Caco-2 (cell line): ENCODE measurements around the gene BANK1. TPM values are rescaled to one million over a fixed set of nuclear protein-coding genes. Genes with fewer than 3 reads are reported as not detected.

ENCODE experiments used
- BruUV-seq: library from RNA; stranded (reverse); fragments of 400-500 nt; replicated peaks from 2 replicates; lab custom pipeline; 2021; lab: Mats Ljungman, UMichigan
- CTCF ChIA-PET: fragments of 300-600 bp; sonication (Branson Sonifier 250); formaldehyde crosslinking; loops from one replicate; lab custom pipeline; 2022; ENCODE audit warnings: antibody characterized with exemption; lab: Charles Lee
- POLR2A ChIA-PET: fragments of 300-600 bp; sonication (Branson Sonifier 250); formaldehyde crosslinking; loops from one replicate; lab custom pipeline; 2022; ENCODE audit warnings: antibody characterized with exemption; lab: Charles Lee
- DNase-seq, 2 experiments: peaks; one replicate each; pipeline versions ENCODE4 v3.0.0 to v3.0.0-alpha.2; 2020 to 2022
- H3K27me3 ChIP-seq: replicated peaks from 2 replicates; pipeline ENCODE4 v1.6.0; 2011; ENCODE audit warnings: low read length; ENCODE audit not compliant: control insufficient read depth, insufficient read depth
- H3K36me3 ChIP-seq: 2 replicates; pipeline ENCODE4 v1.5.1; 2011; ENCODE audit warnings: low read length; ENCODE audit not compliant: control insufficient read depth, insufficient read depth
- H3K4me1 ChIP-seq: fragments of 250-450 bp; sonication (Bioruptor Pico); 2 replicates; pipeline ENCODE4 v1.5.1; 2020; ENCODE audit warnings: mild to moderate bottlenecking
- H3K4me3 ChIP-seq: 2 replicates; pipeline ENCODE4 v1.5.1; 2011; ENCODE audit warnings: low read depth, mild to moderate bottlenecking, control low read depth, low read length
- H3K9me3 ChIP-seq: fragments of 250-450 bp; sonication (Bioruptor Pico); 2 replicates; pipeline ENCODE4 v1.5.1; 2020; ENCODE audit warnings: mild to moderate bottlenecking, moderate library complexity
- H3K27ac Mint-ChIP-seq: one replicate; pipeline ENCODE4 v1.8.0; 2022; ENCODE audit warnings: mixed read lengths; ENCODE audit not compliant: unreplicated experiment
- H3K27me3 Mint-ChIP-seq: one replicate; pipeline ENCODE4 v1.8.0; 2022; ENCODE audit warnings: mixed read lengths; ENCODE audit not compliant: insufficient read depth, unreplicated experiment
- H3K36me3 Mint-ChIP-seq: one replicate; pipeline ENCODE4 v1.8.0; 2022; ENCODE audit warnings: mild to moderate bottlenecking, mixed read lengths; ENCODE audit not compliant: insufficient read depth, unreplicated experiment
- H3K4me1 Mint-ChIP-seq: one replicate; pipeline ENCODE4 v1.8.0; 2022; ENCODE audit warnings: low read depth, mixed read lengths; ENCODE audit not compliant: unreplicated experiment
- H3K4me3 Mint-ChIP-seq: one replicate; pipeline ENCODE4 v1.8.0; 2022; ENCODE audit warnings: mild to moderate bottlenecking, moderate library complexity, mixed read lengths; ENCODE audit not compliant: unreplicated experiment
- H3K9me3 Mint-ChIP-seq: one replicate; pipeline ENCODE4 v1.8.0; 2022; ENCODE audit warnings: mixed read lengths; ENCODE audit not compliant: unreplicated experiment
- intact Hi-C: fragments of 100-400 bp; cut with micrococcal nuclease; formaldehyde crosslinking; loops from one replicate; pipeline ENCODE4 v1.10.0; 2022; ENCODE audit not compliant: unreplicated experiment
- total RNA-seq: library from RNA; stranded (reverse); gene quantifications from 2 replicates; pipeline ENCODE4 v1.2.3, GENCODE V29; 2022
- TF ChIP-seq, protein P1 (sequence below), 2 experiments: fragments of 200-600 bp in 1 of 2; IDR thresholded peaks; 1 replicate in 1 of 2; 2 replicates in 1 of 2; pipeline versions ENCODE4 v1.5.1 to v1.8.0; 2011 to 2022; ENCODE audit warnings: antibody characterized with exemption in 1 of 2, control low read depth in 1 of 2, inconsistent platforms in 1 of 2, low read depth in 1 of 2, low read length in 1 of 2, mild to moderate bottlenecking in 1 of 2, moderate library complexity in 1 of 2; ENCODE audit not compliant: insufficient read depth in 1 of 2, severe bottlenecking in 1 of 2, unreplicated experiment in 1 of 2

The BANK1 gene
- total RNA-seq, 1 experiment from 2014 or later, result 5.7 TPM

DNA sequence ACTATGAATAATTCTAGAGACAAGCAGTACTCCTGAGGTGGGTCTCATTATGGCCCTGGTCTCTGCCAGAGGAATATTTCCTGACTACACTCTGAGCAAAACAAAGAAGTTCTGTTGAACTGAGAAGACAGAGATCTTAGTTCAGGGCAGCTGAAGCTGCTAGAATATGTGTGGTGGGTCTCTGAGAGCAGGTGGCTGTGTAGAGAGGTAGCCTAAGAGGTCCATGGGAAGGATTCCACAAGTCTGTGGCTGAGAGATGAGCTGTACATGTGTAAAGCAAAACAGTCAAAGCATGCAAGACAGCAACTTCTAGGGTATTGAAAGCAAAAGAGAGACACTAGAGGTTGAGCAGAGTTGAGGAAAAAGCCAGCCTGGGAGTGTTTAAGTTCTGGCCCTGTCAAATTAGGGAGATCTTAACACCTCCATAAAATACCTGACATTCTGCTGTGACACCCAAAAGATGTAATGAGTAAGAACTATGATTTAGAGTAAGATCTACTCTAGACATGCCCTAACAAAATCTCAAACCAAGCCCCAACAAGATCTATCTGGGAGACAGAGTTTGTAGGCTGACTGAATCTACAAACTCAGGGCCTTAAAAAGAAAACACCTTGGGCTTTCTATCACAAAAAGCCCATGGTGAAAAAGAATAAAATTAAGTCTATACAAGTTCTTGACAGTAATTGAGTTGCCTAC, 274.4 kb downstream of the BANK1 start:
- Mint-ChIP-seq H3K27ac (no peak overlapping the region), H3K4me1 (no peaks in the 10 kb centered on the region), H3K9me3 (no peaks in the 10 kb centered on the region), H3K4me3 (no peak overlapping the region), H3K27me3 (no peaks in the 10 kb centered on the region), H3K36me3 (no peaks in the 10 kb centered on the region)
- intact Hi-C loops, result no loop called here
- BruUV-seq, result no TSS peak
- Histone ChIP-seq H3K4me1 (no peaks in the 10 kb centered on the region), H3K36me3 (no peaks in the 10 kb centered on the region), H3K9me3 (no peaks in the 10 kb centered on the region), H3K4me3 (no peak overlapping the region), H3K27me3 (no peaks in the 10 kb centered on the region)
- CTCF ChIA-PET, result interaction anchor here (0.5 kb wide), 1 partner anchor 392 kb away, joined by 3 read pairs; no protein-coding TSS in a partner anchor
- POLR2A ChIA-PET, result no interaction called here
- DNase-seq, result no peak
- TF ChIP-seq, protein P1, sequence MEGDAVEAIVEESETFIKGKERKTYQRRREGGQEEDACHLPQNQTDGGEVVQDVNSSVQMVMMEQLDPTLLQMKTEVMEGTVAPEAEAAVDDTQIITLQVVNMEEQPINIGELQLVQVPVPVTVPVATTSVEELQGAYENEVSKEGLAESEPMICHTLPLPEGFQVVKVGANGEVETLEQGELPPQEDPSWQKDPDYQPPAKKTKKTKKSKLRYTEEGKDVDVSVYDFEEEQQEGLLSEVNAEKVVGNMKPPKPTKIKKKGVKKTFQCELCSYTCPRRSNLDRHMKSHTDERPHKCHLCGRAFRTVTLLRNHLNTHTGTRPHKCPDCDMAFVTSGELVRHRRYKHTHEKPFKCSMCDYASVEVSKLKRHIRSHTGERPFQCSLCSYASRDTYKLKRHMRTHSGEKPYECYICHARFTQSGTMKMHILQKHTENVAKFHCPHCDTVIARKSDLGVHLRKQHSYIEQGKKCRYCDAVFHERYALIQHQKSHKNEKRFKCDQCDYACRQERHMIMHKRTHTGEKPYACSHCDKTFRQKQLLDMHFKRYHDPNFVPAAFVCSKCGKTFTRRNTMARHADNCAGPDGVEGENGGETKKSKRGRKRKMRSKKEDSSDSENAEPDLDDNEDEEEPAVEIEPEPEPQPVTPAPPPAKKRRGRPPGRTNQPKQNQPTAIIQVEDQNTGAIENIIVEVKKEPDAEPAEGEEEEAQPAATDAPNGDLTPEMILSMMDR (IDR thresholded peaks at IDR 0.05; ENCODE audit: insufficient read depth in 1 of 2, low read depth in 1 of 2, low read length in 1 of 2, severe bottlenecking in 1 of 2, unreplicated experiment in 1 of 2), result no peak

DNA sequence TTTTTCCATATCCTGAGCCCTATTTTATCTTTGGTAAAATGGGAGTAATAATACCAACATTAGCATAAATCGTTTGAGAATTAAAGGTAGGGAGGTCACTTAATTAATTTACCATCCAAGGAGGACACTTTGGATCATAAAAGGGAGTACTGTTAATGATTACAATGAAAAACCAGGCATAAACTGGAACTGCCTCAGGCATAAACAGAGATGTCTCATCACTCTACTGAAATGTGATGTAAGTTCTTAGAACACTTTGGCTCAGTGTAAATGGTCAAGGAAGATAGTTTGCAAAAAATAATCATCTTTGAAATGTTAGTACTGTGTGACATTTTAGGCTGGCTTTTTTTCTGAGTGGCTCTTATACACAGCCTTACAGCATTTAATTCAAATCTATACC, 286.1 kb downstream of the BANK1 start:
- H3K27me3 ChIP-seq, result no peaks in the 10 kb centered on the region
- H3K4me1 Mint-ChIP-seq, result no peaks in the 10 kb centered on the region
- H3K4me3 ChIP-seq, result no peak overlapping the region
- no peaks in the 10 kb centered on the region for H3K9me3 Mint-ChIP-seq
- POLR2A ChIA-PET, result no interaction called here
- CTCF ChIA-PET, result no interaction called here
- no peak for DNase-seq
- no peaks in the 10 kb centered on the region for H3K9me3 ChIP-seq
- TF ChIP-seq, protein P1 (IDR thresholded peaks at IDR 0.05; ENCODE audit: insufficient read depth in 1 of 2, low read depth in 1 of 2, low read length in 1 of 2, severe bottlenecking in 1 of 2, unreplicated experiment in 1 of 2), result no peak
- no TSS peak for BruUV-seq
- intact Hi-C loops, result no loop called here
- no peak overlapping the region for H3K4me3 Mint-ChIP-seq
- no peaks in the 10 kb centered on the region for H3K36me3 Mint-ChIP-seq
- no peak overlapping the region for H3K27ac Mint-ChIP-seq
- no peaks in the 10 kb centered on the region for H3K36me3 ChIP-seq
- no peaks in the 10 kb centered on the region for H3K27me3 Mint-ChIP-seq
- no peaks in the 10 kb centered on the region for H3K4me1 ChIP-seq

DNA sequence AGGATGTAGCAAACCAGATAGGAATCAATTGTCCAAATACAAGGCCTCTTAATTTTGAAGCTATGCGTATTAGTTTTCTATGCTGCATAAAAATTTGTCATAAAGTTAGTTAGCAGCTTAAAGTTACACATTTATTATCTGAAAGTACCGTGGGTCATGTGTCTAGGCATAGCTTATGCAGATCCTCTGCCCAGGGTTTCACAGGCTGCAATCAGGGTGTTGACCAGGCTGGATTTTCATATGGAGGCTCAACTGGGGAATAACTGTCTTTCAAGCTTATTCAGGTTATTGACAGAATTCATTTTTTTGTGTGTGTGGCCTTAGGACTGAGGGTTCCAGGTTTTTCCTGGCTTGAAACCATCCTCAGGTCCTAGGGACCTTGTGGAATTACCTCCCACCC, 289.7 kb downstream of the BANK1 start:
- Mint-ChIP-seq H3K9me3 (no peaks in the 10 kb centered on the region), H3K36me3 (no peaks in the 10 kb centered on the region), H3K4me3 (no peak overlapping the region), H3K27me3 (no peaks in the 10 kb centered on the region), H3K27ac (no peak overlapping the region), H3K4me1 (no peaks in the 10 kb centered on the region)
- no TSS peak for BruUV-seq
- TF ChIP-seq, protein P1 (IDR thresholded peaks at IDR 0.05; ENCODE audit: insufficient read depth in 1 of 2, low read depth in 1 of 2, low read length in 1 of 2, severe bottlenecking in 1 of 2, unreplicated experiment in 1 of 2), result no peak
- H3K4me1 ChIP-seq, result no peaks in the 10 kb centered on the region
- ChIA-PET CTCF (no interaction called here), POLR2A (no interaction called here)
- no peak overlapping the region for H3K4me3 ChIP-seq
- no peaks in the 10 kb centered on the region for H3K27me3 ChIP-seq
- H3K9me3 ChIP-seq, result no peaks in the 10 kb centered on the region
- no peak for DNase-seq
- intact Hi-C loops, result no loop called here
- H3K36me3 ChIP-seq, result no peaks in the 10 kb centered on the region
